Stimulated activated naive B cell treated with anti-CD40 and anti-IgM and Interleukin-4, amounts not matched to agents 10 μg/mL and 1 μg/mL and 100 μg/mL, for 72 hours (primary cell): Measurements from ENCODE around the gene OR14I1.
A peak's percentile ranks its signal among the peaks of the same experiment; 100 is the strongest.
"Not testable (repeated sequence)": the region's sequence is repeated elsewhere in the genome, so short reads cannot be mapped to it uniquely, and the experiment has no call there.

ENCODE experiments used
- ATAC-seq, 2 donors: fragments of 150-1000 bp; cut with Tn5 transposase; replicated peaks; 2 replicates each; pipeline ENCODE4 v1.10.0; 2021; ENCODE audit warnings: moderate library complexity in 1 of 2
- DNase-seq: peaks from one replicate; pipeline ENCODE4 v3.0.0; 2021
- H3K27ac Mint-ChIP-seq: one replicate; pipeline ENCODE4 v1.8.0; 2022; ENCODE audit warnings: mild to moderate bottlenecking, mixed read lengths
- H3K27me3 Mint-ChIP-seq, 2 donors: one replicate each; pipeline ENCODE4 v1.8.0; 2022; ENCODE audit warnings: mixed read lengths in 2 of 2
- H3K36me3 Mint-ChIP-seq, 2 donors: one replicate each; pipeline ENCODE4 v1.8.0; 2022; ENCODE audit warnings: mixed read lengths in 2 of 2, mild to moderate bottlenecking in 1 of 2
- H3K4me1 Mint-ChIP-seq, 2 donors: one replicate each; pipeline ENCODE4 v1.8.0; 2022; ENCODE audit warnings: mixed read lengths in 2 of 2, mild to moderate bottlenecking in 1 of 2
- H3K4me3 Mint-ChIP-seq, 2 donors: one replicate each; pipeline ENCODE4 v1.8.0; 2022; ENCODE audit warnings: mild to moderate bottlenecking in 2 of 2, mixed read lengths in 2 of 2, moderate library complexity in 1 of 2
- H3K9me3 Mint-ChIP-seq, 2 donors: one replicate each; pipeline ENCODE4 v1.8.0; 2022; ENCODE audit warnings: mixed read lengths in 2 of 2, mild to moderate bottlenecking in 1 of 2

OR14I1 gene

DNA sequence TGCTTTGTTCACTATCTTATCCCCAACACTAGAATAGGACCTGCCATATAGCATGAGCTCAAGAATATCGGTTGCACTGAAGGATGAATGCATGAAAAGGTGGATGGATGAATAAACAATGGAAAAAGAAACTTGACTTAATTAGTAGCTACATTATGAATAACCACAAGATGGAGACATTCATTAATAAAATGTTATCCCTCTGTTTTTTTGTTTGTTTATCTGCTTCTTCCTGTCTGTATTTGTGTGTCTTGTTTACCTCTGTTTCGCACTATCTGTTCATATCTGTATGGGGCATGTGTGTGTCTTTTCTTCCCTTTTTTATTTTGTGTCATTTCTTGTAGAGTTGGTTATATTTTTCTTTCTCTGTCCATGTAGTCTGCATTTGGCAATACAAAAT, 1.1 kb upstream of the OR14I1 start:
- ATAC-seq (no peak), DNase-seq (no peak)
- Mint-ChIP-seq H3K27me3 (peaks cover 0 to 2% of the 10 kb centered on the region in 2 donors), H3K27ac (no peak overlapping the region), H3K4me1 (no peaks in the 10 kb centered on the region), H3K36me3 (no peaks in the 10 kb centered on the region), H3K4me3 (no peak overlapping the region), H3K9me3 (no peaks in the 10 kb centered on the region)

DNA sequence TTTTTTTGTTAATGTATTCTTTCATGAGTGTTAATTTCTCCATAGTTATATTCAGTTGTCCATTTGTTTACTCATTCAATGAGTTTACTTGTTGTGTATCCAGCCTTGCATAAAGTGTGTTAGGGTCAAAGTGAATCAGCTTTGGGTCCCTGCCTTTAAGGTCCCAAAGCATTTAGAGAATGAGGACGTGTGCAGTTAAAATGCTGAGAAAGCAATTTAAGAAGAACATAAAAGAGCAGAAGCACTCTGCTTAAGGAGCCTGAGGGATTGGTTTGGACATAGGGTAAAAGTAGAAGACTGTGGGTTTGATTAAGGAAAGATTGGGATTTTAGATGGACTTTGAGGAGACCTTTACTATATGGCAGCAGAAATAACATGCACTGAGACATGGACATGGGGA, 3.5 kb downstream of the OR14I1 start:
- DNase-seq (no peak), ATAC-seq (no peak)
- H3K4me3 Mint-ChIP-seq: no peak overlapping the region
- H3K4me1 Mint-ChIP-seq: peaks cover 10 to 16% of the 10 kb centered on the region in 2 donors
- H3K36me3 Mint-ChIP-seq: no peaks in the 10 kb centered on the region
- no peaks in the 10 kb centered on the region for H3K9me3 Mint-ChIP-seq
- H3K27ac Mint-ChIP-seq: no peak overlapping the region
- H3K27me3 Mint-ChIP-seq: no peaks in the 10 kb centered on the region

- no peak for DNase-seq
- ATAC-seq: no peak
- Mint-ChIP-seq H3K36me3 (no peaks in the 10 kb centered on the region), H3K27me3 (no peaks in the 10 kb centered on the region), H3K4me3 (no peak overlapping the region), H3K9me3 (no peaks in the 10 kb centered on the region), H3K27ac (no peak overlapping the region), H3K4me1 (peaks cover 13 to 26% of the 10 kb centered on the region in 2 donors)
Measured at GRCh38 chr1:248697907-248698306, 4.7 kb downstream of the OR14I1 start.

DNA sequence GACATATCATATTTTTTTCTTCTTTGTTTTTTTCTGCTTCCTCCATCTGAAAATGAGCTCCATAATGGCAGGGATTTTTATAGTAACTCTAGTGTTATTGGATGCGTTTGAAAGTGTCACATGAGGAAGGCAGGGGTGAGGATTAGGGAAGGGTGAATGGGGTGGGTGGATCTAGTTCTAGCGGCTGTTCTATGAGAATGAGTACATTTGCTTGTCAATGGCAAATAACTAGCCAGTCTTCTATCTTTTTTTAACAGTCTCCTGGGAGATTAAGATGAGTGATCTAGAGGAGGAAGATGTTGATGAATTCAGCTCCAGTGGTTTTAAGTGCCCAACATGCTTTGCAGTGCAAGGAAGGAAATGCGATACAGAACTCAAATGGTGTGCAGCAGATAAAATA, 5.8 kb downstream of the OR14I1 start:
- Mint-ChIP-seq H3K4me1 (peaks cover 18 to 33% of the 10 kb centered on the region in 2 donors), H3K4me3 (peak overlapping the region; percentile 19 to 28), H3K27me3 (peaks cover 6 to 8% of the 10 kb centered on the region in 2 donors), H3K9me3 (peaks cover 5% of the 10 kb centered on the region in 2 donors), H3K36me3 (peaks cover 4 to 6% of the 10 kb centered on the region in 2 donors), H3K27ac (peak overlapping the region; percentile 6)
- ATAC-seq (peak; percentile 72 to 79), DNase-seq (no peak)

DNA sequence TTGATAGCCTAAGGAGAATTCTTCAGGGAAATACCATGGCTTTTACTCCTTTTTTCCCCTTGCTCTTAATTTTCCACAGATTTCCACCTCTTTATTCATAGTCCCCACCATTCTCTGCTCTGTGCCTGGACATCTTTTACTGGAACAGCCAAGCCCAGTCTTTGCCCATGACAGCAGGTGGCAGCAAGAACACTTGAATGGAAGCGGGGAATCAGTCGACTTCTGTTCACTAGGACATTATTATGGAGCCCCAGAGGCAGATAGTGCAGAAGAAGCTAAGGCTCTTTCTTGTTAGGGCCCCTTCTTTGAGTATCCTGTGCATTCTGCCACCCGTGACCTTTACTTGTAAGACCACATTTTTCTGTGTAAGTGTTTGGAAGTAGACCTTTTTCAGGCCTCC, 6.3 kb downstream of the OR14I1 start:
- H3K27me3 Mint-ChIP-seq: peaks cover 6 to 8% of the 10 kb centered on the region in 2 donors
- no peak for DNase-seq
- H3K27ac Mint-ChIP-seq: no peak overlapping the region
- H3K9me3 Mint-ChIP-seq: peaks cover 5 to 6% of the 10 kb centered on the region in 2 donors
- peak; percentile 64 to 69 for ATAC-seq
- no peak overlapping the region for H3K4me3 Mint-ChIP-seq
- H3K4me1 Mint-ChIP-seq: peaks cover 18 to 33% of the 10 kb centered on the region in 2 donors
- H3K36me3 Mint-ChIP-seq: peaks cover 4 to 6% of the 10 kb centered on the region in 2 donors

DNA sequence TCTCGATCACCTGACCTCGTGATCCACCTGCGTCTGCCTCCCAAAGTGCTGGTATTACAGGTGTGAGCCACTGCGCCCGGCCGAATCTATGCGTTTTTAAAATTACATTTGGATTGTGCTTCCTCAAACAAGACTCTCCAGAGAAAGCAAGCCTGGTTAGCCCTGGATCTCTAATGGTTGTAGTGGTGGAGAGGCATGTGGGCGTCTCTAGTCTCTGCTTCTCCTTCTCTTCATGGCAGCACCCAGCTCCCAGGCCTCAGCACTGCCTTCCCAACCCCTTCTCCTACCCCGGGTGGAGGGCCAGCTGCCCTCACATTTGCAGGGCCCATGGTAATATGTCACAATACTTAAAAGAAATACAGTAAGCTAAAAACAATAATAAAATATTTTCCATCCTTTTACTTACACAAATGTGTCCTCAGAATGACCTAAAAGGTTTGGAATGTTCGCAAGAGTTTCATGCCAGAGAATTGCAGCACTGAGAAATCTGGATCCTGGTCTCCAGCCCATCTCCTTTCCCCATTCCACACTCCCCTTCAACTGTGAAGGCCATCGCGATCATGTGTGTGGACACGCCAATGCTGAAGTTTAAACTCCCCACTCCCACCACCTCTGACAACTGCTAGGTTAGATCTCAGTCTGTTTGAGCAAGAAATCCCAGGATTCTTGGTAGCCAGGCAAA, 7.0 kb downstream of the OR14I1 start:
- DNase-seq (no peak), ATAC-seq (no peak)
- H3K9me3 Mint-ChIP-seq: peaks cover 8 to 12% of the 10 kb centered on the region in 2 donors
- no peak overlapping the region for H3K27ac Mint-ChIP-seq
- H3K36me3 Mint-ChIP-seq: peaks cover 4 to 6% of the 10 kb centered on the region in 2 donors
- peaks cover 18 to 35% of the 10 kb centered on the region in 2 donors for H3K4me1 Mint-ChIP-seq
- H3K4me3 Mint-ChIP-seq: no peak overlapping the region
- H3K27me3 Mint-ChIP-seq: peaks cover 6 to 8% of the 10 kb centered on the region in 2 donors

GRCh38 chr1:248691567-248692155, 10.9 kb downstream of the OR14I1 start:
- Mint-ChIP-seq H3K4me3 (no peak overlapping the region), H3K27me3 (peaks cover 6 to 8% of the 10 kb centered on the region in 2 donors), H3K9me3 (peaks cover 16 to 28% of the 10 kb centered on the region in 2 donors), H3K36me3 (peaks cover 4 to 16% of the 10 kb centered on the region in 2 donors), H3K4me1 (peaks cover 32 to 65% of the 10 kb centered on the region in 2 donors), H3K27ac (no peak overlapping the region)
- ATAC-seq (no peak), DNase-seq (no peak)

DNA sequence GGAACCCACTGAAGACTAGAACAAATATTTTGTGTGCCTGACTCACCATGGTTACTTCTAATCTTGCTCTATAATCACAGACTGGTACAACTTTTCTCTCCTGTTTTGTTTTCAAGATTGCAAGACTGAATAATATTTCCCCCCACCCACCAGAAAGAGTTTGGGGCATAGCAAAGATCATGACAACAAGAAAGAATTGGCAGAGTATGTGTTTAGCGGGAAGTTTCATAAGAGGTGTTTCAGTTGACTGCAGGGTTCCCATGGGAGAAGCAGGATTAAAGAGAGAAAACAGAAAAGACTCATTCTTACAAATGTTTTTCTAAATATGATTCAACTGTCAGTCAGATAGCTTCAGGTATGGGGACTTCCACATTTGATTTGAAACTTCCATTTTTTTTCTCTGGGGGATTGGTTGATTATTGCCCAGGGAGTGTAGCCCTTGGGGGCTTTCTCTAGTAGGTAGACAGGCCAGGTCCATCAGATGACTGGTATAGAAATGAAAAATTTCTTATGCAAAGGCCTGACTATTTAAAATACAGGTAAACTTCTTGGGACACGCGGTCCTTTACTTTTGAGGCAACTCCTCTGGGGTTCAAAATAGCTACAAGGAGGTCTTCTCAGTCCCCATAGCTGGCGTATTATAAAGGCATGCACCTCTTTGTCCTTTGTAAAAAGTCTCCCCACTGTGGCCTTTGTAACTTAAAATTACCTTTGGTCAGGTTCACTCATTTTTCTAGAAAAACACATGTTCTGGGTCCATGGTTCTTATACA, 13.9 kb downstream of the OR14I1 start:
- Mint-ChIP-seq H3K9me3 (peaks cover 16 to 28% of the 10 kb centered on the region in 2 donors), H3K4me3 (no peak overlapping the region), H3K36me3 (peaks cover 4 to 16% of the 10 kb centered on the region in 2 donors), H3K4me1 (peaks cover 29 to 61% of the 10 kb centered on the region in 2 donors), H3K27ac (no peak overlapping the region), H3K27me3 (peaks cover 8% of the 10 kb centered on the region in 2 donors)
- peak; percentile 54 for DNase-seq
- ATAC-seq: peak; percentile 89 to 91

DNA sequence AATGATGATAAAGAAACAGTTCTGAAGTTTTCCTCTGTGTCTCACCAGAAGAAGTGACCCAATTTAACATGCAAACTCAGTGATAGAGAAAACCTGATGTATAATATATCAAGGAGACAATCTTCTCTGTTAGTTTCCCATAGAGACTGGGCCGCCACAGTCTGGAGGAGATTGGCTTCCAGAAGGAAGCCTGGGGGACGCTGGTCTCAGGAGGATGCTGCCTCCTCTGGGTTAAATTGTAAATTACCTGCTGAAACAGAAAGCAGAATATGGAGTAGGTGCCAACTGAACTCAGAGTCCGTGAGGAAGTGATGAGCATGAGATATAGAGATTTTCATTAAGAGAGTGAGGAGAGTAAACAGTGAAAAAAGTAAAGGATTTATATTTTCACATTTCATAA, 15.8 kb downstream of the OR14I1 start:
- Mint-ChIP-seq H3K36me3 (peaks cover 0 to 10% of the 10 kb centered on the region in 2 donors), H3K9me3 (peaks cover 12 to 23% of the 10 kb centered on the region in 2 donors), H3K27me3 (peaks cover 0 to 7% of the 10 kb centered on the region in 2 donors), H3K27ac (no peak overlapping the region), H3K4me1 (peaks cover 21 to 46% of the 10 kb centered on the region in 2 donors), H3K4me3 (peak overlapping the region in 1 of 2 donors; percentile 20)
- ATAC-seq (peak; percentile 46 to 64), DNase-seq (no peak)

DNA sequence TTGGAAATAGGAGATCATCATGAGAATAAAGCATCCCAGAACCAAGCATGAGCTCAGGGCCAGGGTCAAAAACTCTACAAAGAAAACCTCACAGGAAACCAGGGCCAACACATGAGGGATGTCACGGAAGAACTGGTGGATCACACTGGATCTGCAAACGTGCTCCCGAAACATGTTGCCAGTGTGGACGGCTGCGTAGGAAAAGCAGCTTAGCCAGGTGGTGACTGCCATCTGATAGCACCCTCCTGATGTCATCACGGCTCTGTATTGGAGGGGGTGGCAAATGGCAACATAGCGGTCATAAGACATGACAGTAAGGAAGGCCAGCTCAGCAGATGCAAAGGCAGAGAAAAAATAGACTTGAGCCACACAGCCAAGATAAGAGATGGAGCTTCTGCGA, 20.9 kb downstream of the OR14I1 start:
- no peak for ATAC-seq

DNA sequence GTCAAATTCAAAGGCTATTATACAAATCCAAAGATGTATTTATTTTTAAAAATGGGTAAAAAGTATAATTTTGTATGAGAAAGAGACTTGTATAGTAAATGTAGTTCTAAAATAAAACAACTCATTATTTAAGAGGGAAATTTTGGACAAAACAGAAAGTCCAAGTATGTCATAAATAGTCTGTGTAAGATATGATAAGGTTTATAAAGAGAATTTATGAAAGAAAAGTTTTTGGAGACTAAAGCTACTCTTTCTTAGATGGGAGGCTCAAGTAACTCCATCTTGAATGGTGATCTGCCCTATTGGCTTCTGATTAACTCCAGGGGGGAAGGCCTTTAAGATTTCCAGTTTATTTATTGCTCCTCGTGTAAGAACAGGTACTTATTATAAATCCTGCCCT, 32.6 kb downstream of the OR14I1 start:
- Mint-ChIP-seq H3K9me3 (peaks cover 0 to 3% of the 10 kb centered on the region in 2 donors), H3K4me1 (no peaks in the 10 kb centered on the region), H3K27me3 (no peaks in the 10 kb centered on the region), H3K4me3 (no peak overlapping the region), H3K36me3 (no peaks in the 10 kb centered on the region), H3K27ac (no peak overlapping the region)
- no peak for DNase-seq
- ATAC-seq: no peak

More for the DNA sequence above, 20.9 kb downstream of the OR14I1 start:
- DNase-seq: no peak
- Mint-ChIP-seq H3K4me3 (no peak overlapping the region), H3K4me1 (peaks cover 2 to 6% of the 10 kb centered on the region in 2 donors), H3K9me3 (no peaks in the 10 kb centered on the region), H3K36me3 (peaks cover 0 to 2% of the 10 kb centered on the region in 2 donors), H3K27ac (no peak overlapping the region), H3K27me3 (peaks cover 5 to 17% of the 10 kb centered on the region in 2 donors)

DNA sequence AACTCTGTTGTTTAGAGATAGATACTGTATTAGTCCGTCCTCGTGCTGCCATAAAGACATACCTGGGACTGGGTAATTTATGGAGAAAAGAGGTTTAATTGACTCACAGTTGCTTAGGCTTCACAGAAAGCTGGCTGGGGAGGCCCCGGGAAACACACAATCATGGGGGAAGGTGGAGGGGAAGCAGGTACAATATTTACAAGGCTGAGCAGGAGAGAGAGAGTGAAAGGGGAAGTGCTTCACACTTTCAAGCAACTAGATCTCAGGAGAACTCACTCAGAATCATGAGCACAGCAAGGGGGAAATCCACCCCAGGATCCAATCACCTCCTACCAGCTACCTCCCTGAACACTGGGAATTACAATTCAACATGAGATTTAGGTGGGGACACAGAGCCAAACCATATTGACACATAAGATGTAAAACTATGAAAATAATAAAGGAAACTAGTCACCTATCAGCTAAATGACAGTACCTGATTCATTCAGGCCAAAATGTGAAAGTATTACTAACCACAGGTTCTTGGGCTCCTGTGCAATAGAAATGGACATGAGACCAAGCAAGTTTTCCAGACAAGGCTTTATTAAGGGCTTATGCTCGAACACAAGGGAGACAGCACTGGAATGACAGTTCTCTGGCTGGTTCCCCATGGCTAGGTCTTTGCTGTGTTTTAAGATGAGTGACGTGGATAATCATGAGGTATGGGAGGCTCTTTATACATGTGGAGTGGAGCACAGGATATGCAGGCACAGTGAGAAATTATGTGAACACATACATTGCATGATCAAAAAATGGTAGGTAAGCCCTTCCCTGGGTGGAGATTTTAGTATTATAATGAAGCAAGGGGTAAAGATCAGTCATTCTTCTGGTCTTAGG, 38.9 kb downstream of the OR14I1 start:
- ATAC-seq (peak; percentile 98), DNase-seq (peak; percentile 47)
- H3K27me3 Mint-ChIP-seq, H3K9me3 Mint-ChIP-seq, H3K36me3 Mint-ChIP-seq: not testable (repeated sequence)
- Mint-ChIP-seq H3K27ac (peak overlapping the region; percentile 60), H3K4me3 (peak overlapping the region in 1 of 2 donors; percentile 5), H3K4me1 (peaks cover 27 to 43% of the 10 kb centered on the region in 2 donors)

DNA sequence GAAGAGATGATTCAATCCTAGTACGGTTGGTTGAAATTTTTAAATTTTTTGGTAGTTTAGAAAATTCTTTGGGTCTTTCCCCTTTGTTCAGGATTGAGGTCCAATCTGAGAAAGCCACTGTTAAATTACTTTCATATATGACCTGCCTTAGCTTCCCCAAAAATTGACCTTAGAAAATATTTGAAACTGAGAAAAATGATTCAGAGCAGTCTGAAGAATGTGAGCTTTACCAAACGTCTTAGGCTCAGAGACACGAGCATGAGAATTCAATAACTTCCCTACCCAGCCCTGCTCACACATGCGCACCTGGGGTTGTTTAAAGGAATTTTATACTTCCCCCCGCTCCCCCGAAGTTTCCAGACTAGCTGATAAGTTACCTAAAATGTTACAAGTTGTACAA, 45.8 kb downstream of the OR14I1 start:
- not testable (repeated sequence) for H3K4me3 Mint-ChIP-seq, H3K36me3 Mint-ChIP-seq
- peak; percentile 82 to 90 for ATAC-seq

GRCh38 chr1:248655354-248655753, 47.2 kb downstream of the OR14I1 start, which contains the start of gene OR2T27:
Gene OR2T27, minus strand, starts transcription at chr1:248655528. Its CDS starts 4,644 bp downstream, at chr1:248650884.
- H3K9me3 Mint-ChIP-seq, DNase-seq, H3K36me3 Mint-ChIP-seq, H3K27me3 Mint-ChIP-seq, H3K27ac Mint-ChIP-seq, H3K4me3 Mint-ChIP-seq: not testable (repeated sequence)
- ATAC-seq: peak in 1 of 2 donors; percentile 42
- peaks cover 11 to 18% of the 10 kb centered on the region in 2 donors for H3K4me1 Mint-ChIP-seq

More for the DNA sequence above, 45.8 kb downstream of the OR14I1 start:
- not testable (repeated sequence) for H3K27ac Mint-ChIP-seq, H3K9me3 Mint-ChIP-seq, DNase-seq, H3K27me3 Mint-ChIP-seq
- H3K4me1 Mint-ChIP-seq: peaks cover 14 to 24% of the 10 kb centered on the region in 2 donors
